C1 segment of cervical spinal cord (tissue), 14 donors: ENCODE measurements around the gene DSTN.

Source experiments
- DNase-seq, 14 donors: peaks; one replicate each; lab custom pipeline; 2025; lab: John Stamatoyannopoulos, UW

Gene DSTN

GRCh38 chr20:17624070-17624469 lies 54.2 kb downstream of the DSTN start:
- no peak for DNase-seq

GRCh38 chr20:17624551-17625245 lies 54.8 kb downstream of the DSTN start:
- DNase-seq: no peak

GRCh38 chr20:17625246-17626051 lies 55.6 kb downstream of the DSTN start:
- DNase-seq: no peak

GRCh38 chr20:17626217-17627007 lies 56.5 kb downstream of the DSTN start:
- peak in 1 of 14 donors; percentile 10 for DNase-seq

GRCh38 chr20:17627101-17627955 lies 57.5 kb downstream of the DSTN start:
- DNase-seq: peak in 1 of 14 donors; percentile 8

- no peak for DNase-seq
These were observed 58.4 kb downstream of the DSTN start for GRCh38 chr20:17628101-17628841.

- no peak for DNase-seq
These were observed 59.1 kb downstream of the DSTN start for GRCh38 chr20:17629025-17629424.

- DNase-seq: no peak
These were observed 59.8 kb downstream of the DSTN start for GRCh38 chr20:17629678-17630089.

- no peak for DNase-seq
These were observed 60.4 kb downstream of the DSTN start for GRCh38 chr20:17630151-17630805.

GRCh38 chr20:17630806-17631195 lies 60.9 kb downstream of the DSTN start:
- no peak for DNase-seq

GRCh38 chr20:17631576-17632319 lies 61.9 kb downstream of the DSTN start:
- DNase-seq: no peak

- DNase-seq: no peak
These were observed 63.5 kb downstream of the DSTN start for GRCh38 chr20:17633221-17633849.

GRCh38 chr20:17633850-17634500 lies 64.1 kb downstream of the DSTN start:
- DNase-seq: peak in 3 of 14 donors; percentile 20 to 52 (median 35)

- DNase-seq: peak in 10 of 14 donors; percentile 13 to 61 (median 43)
These were observed 64.9 kb downstream of the DSTN start for GRCh38 chr20:17634661-17635331.

- peak in 1 of 14 donors; percentile 43 for DNase-seq
These were observed 65.7 kb downstream of the DSTN start for GRCh38 chr20:17635332-17636244.
